Lower leg skin (tissue), 4 donors: ENCODE measurements around the gene F2RL2. TPM values are rescaled to one million over a fixed set of nuclear protein-coding genes. Genes with fewer than 3 reads are reported as not detected.
"Not testable (repeated sequence)": the region's sequence is repeated elsewhere in the genome, so short reads cannot be mapped to it uniquely, and the experiment has no call there.

Experiments
- DNase-seq, 2 donors: peaks; one replicate each; pipeline ENCODE4 v3.0.0-alpha.2; 2019; ENCODE audit warnings: low spot score in 2 of 2
- H3K4me3 ChIP-seq: fragments of 200-600 bp; sonication (generic); 2 replicates; pipeline ENCODE4 v1.5.1; 2017; ENCODE audit warnings: mild to moderate bottlenecking, low read depth; ENCODE audit not compliant: poor library complexity, severe bottlenecking
- POLR2A ChIP-seq, 2 donors: fragments of 450-650 bp; IDR thresholded peaks; one replicate each; pipeline ENCODE4 v1.6.1; 2016 to 2017; ENCODE audit warnings: antibody characterized with exemption in 2 of 2, mild to moderate bottlenecking in 1 of 2, moderate library complexity in 1 of 2
- WGBS, 2 donors: methylation state at CpG; one replicate each; pipeline ENCODE4 v1.1.5; 2018; 5-methylcytosine and 5-hydroxymethylcytosine counted together
- intact Hi-C: fragments of 100-400 bp; cut with DNase I; formaldehyde crosslinking; loops from one replicate; pipeline ENCODE4 v1.15.0; 2023; ENCODE audit warnings: low total_unique reads
- total RNA-seq, 4 donors: library from RNA; depleted of rRNA; stranded (reverse); fragments of >200 nt; gene quantifications; one replicate each; pipeline ENCODE4 v1.1.0, GENCODE V29; 2016
- TF ChIP-seq, protein P1 (sequence below), 3 donors: fragments of 450-650 bp; IDR thresholded peaks; one replicate each; pipeline ENCODE4 v1.5.1; 2016; ENCODE audit warnings: antibody characterized with exemption in 3 of 3, mild to moderate bottlenecking in 3 of 3, moderate library complexity in 2 of 3

Gene F2RL2
- total RNA-seq, 4 donors from 2014 or later = 0.55 to 1.8 (median 1.2) TPM

DNA sequence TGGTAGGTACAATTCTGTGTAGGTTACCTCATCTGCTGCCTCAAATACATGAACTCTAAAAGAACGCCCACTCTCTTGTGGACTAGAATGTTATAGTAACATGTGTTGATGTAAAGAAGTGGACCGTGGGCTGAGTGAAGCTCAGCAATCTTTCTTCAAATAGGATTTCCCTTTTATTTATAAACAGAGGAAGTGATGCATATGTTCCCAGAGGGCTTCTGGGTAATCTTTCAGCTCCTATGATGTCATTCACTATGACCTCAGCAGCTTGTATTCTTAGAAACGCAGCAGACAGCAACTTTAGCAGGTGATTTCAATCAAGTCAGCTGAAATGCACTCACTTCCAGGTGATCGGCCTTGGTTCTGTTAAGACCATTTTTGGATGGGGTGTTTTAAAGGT lies 14.4 kb downstream of the F2RL2 start:
- TF ChIP-seq, protein P1, sequence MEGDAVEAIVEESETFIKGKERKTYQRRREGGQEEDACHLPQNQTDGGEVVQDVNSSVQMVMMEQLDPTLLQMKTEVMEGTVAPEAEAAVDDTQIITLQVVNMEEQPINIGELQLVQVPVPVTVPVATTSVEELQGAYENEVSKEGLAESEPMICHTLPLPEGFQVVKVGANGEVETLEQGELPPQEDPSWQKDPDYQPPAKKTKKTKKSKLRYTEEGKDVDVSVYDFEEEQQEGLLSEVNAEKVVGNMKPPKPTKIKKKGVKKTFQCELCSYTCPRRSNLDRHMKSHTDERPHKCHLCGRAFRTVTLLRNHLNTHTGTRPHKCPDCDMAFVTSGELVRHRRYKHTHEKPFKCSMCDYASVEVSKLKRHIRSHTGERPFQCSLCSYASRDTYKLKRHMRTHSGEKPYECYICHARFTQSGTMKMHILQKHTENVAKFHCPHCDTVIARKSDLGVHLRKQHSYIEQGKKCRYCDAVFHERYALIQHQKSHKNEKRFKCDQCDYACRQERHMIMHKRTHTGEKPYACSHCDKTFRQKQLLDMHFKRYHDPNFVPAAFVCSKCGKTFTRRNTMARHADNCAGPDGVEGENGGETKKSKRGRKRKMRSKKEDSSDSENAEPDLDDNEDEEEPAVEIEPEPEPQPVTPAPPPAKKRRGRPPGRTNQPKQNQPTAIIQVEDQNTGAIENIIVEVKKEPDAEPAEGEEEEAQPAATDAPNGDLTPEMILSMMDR (IDR thresholded peaks at IDR 0.05) = no peak
- TF ChIP-seq POLR2A (IDR thresholded peaks at IDR 0.05) = no peak
- intact Hi-C loops = no loop called here
- DNase-seq = no peak
- 68 to 72% methylated on average over 4 of the region's 4 CpGs for WGBS, 2 donors
- no peak overlapping the region for H3K4me3 ChIP-seq

DNA sequence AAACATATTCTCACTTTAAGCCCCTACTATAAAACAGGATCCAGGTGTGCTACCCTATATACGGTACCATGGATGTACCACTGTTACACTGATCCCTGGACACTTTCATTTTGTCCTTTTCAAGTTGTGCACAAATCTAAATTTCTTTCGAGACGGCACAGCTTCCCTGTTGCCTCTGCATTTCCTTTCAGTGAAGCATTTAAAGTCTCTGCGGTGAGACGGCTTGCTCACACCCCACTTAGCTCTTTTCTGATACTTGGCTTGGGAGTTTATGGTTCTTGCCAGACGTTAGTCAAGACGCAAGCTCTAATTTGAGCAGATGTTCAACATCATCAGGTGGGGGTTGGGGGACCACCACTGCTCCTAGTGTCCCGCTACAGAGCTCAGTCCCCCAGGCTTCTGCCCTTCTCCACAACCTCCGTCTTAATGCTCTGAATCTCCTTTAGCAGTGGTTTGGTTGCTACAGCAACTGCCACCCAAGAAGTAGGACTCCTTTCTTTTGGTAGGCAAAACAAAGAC lies 15.8 kb downstream of the F2RL2 start:
- TF ChIP-seq, protein P1 (IDR thresholded peaks at IDR 0.05) = no peak
- TF ChIP-seq POLR2A (IDR thresholded peaks at IDR 0.05) = no peak
- intact Hi-C loops = no loop called here
- 43 to 60% methylated on average over 9 of the region's 9 CpGs for WGBS, 2 donors
- no peak overlapping the region for H3K4me3 ChIP-seq
- DNase-seq = no peak

DNA sequence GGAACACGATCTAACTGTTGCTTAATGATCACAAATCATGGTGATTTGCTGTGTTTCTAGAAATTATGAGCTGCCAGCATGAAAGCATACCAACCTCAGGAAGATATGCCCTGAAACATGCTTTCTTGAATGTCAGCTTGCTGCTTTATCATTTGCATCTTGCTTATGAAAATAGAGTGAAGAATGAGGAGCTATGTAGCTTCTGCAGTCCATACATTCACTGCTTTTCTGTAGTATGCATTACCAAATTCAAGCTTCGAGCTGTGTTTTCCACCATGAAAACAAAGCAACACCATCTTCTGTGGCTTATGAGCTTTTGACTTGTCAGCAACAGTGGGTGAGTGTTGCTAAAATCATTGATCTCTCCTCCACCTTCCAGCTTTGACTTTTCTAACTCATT lies 16.5 kb downstream of the F2RL2 start:
- DNase-seq = no peak
- WGBS, 2 donors = 43 to 72% methylated on average over 2 of the region's 2 CpGs

DNA sequence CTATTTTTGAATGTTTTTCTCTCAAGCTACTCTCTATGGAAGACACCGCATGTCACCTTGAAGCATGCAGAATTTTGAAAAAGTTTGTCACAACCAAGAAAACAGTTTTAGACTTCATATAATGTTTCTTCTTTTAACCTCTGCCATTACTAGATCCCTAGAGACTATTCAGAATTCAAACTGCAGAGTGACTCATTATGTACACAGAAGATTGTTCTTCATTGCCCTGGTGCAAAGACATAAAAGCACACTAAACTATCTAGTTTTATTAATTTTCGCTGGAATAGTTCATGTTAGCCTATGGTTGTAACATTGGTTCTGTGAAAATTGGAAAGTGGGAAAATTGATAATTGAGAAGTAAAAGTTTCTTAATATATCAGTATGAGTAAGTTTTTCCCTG lies 18.4 kb downstream of the F2RL2 start:
- TF ChIP-seq, protein P1 (IDR thresholded peaks at IDR 0.05) = no peak
- TF ChIP-seq POLR2A (IDR thresholded peaks at IDR 0.05) = no peak
- no peak for DNase-seq
- intact Hi-C loops = loop anchor here (5.0 kb wide), 1 partner anchor 167 kb away; no protein-coding TSS in a partner anchor
- 39 to 63% methylated on average over 2 of the region's 2 CpGs for WGBS, 2 donors
- H3K4me3 ChIP-seq = no peak overlapping the region

More for the DNA sequence above, 16.5 kb downstream of the F2RL2 start:
- no peak for TF ChIP-seq POLR2A (IDR thresholded peaks at IDR 0.05)
- TF ChIP-seq, protein P1 (IDR thresholded peaks at IDR 0.05) = no peak
- intact Hi-C loops = no loop called here
- H3K4me3 ChIP-seq = no peak overlapping the region

DNA sequence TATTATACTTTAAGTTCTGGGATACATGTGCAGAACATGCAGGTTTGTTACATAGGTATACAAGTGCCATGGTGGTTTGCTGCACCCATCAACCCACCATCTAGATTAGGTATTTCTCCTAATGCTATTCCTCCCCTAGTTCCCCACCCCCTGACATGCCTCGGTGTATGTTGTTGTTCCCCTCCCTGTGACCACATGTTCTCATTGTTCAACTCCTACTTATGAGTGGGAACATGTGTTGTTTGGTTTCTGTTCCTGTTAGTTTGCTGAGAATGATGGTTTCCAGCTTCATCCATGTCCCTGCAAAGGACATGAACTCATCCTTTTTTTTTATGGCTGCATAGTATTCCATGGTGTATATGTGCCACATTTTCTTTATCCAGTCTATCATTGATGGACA lies 19.2 kb downstream of the F2RL2 start:
- intact Hi-C loops = loop anchor here (5.0 kb wide), 1 partner anchor 168 kb away; no protein-coding TSS in a partner anchor
- H3K4me3 ChIP-seq, DNase-seq: not testable (repeated sequence)
- WGBS, 2 donors = 55 to 59% methylated on average over 1 of the region's 1 CpG

DNA sequence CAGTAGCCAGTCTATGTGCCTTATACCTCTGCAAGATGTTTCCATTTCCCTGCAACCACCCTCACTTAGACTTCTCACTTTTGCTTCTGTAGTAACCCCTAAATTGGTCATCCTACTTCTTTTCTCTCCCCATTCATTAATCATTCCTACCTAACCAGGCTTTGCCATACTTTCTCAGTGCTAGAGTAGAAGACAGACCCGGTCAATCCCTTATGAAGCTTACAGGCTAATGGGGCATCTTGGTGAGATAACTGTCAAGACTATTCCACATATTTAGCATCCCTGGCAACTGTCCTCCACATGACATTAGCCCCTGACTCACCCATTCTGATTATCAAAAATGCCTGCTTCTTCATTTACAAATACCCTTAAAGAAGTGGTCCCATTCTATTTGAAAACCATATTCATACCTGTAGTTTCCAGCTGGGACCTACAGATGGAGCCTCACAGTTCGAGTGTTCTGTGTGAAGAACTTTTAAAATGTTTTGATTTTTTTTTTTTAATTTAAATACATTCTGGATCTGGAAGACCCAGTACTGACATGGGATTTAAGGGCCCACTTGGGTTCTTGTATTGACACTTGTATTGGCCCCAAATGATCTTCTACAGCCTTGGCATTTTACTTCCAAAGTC lies 21.0 kb downstream of the F2RL2 start:
- no peak overlapping the region for H3K4me3 ChIP-seq
- intact Hi-C loops = loop anchor here (5.0 kb wide), 1 partner anchor 170 kb away; no protein-coding TSS in a partner anchor
- TF ChIP-seq, protein P1 (IDR thresholded peaks at IDR 0.05) = no peak
- no peak for TF ChIP-seq POLR2A (IDR thresholded peaks at IDR 0.05)
- WGBS, 2 donors = 81 to 82% methylated on average over 2 of the region's 2 CpGs
- DNase-seq = no peak
